Endothelial cell of umbilical vein (primary cell): ENCODE data around the gene GJA10. TPM values are rescaled to one million over a fixed set of nuclear protein-coding genes. Genes with fewer than 3 reads are reported as not detected.

Experiments
- BruUV-seq: library from RNA; stranded (reverse); fragments of 400-500 nt; replicated peaks from 2 replicates; lab custom pipeline; 2021; lab: Mats Ljungman, UMichigan
- CTCF ChIA-PET: fragments of 300-600, 350-600 bp; sonication (Branson Sonifier 250); formaldehyde crosslinking; loops from one replicate; lab custom pipeline; 2021; ENCODE audit warnings: antibody characterized with exemption, inconsistent platforms; lab: Charles Lee
- POLR2A ChIA-PET: fragments of 300-600, 350-600 bp; sonication (Branson Sonifier 250); formaldehyde crosslinking; loops from one replicate; lab custom pipeline; 2021; ENCODE audit warnings: antibody characterized with exemption, inconsistent platforms; lab: Charles Lee
- DNase-seq: peaks from one replicate; pipeline ENCODE4 v3.0.0-alpha.2; 2011; ENCODE audit warnings: low read depth, low spot score
- FAIRE-seq: peaks from 2 replicates; lab custom pipeline; 2011; peaks lifted over from hg19 to GRCh38; lab: Jason Lieb, UNC
- H2AFZ ChIP-seq: 2 replicates; pipeline ENCODE4 v1.6.0; 2012; ENCODE audit warnings: low read depth, low read length, control low read depth, inconsistent platforms
- H3K27ac ChIP-seq: 2 replicates; pipeline ENCODE4 v1.5.1; 2011; ENCODE audit warnings: low read depth, mild to moderate bottlenecking, control low read depth, low read length, moderate library complexity; ENCODE audit not compliant: insufficient read depth
- H3K27me3 ChIP-seq, 2 experiments: 2 replicates each; pipeline versions ENCODE4 v1.6.0 to v1.6.1; 2011; ENCODE audit warnings: low read length in 2 of 2, mixed read lengths in 1 of 2; ENCODE audit not compliant: control insufficient read depth in 2 of 2, insufficient read depth in 2 of 2
- H3K36me3 ChIP-seq, 2 experiments: 2 replicates in 1 of 2; 3 replicates in 1 of 2; pipeline ENCODE4 v1.5.1; 2011; ENCODE audit warnings: low read length in 2 of 2, mild to moderate bottlenecking in 1 of 2, moderate library complexity in 1 of 2; ENCODE audit not compliant: control insufficient read depth in 2 of 2, insufficient read depth in 2 of 2; ENCODE audit errors: extremely low read depth in 1 of 2
- H3K4me1 ChIP-seq: 3 replicates; pipeline ENCODE4 v1.5.1; 2011; ENCODE audit warnings: mild to moderate bottlenecking, low read length; ENCODE audit not compliant: control insufficient read depth, insufficient read depth; ENCODE audit errors: extremely low read depth
- H3K4me2 ChIP-seq: 2 replicates; pipeline ENCODE4 v1.6.1; 2011; ENCODE audit warnings: low read length, control low read depth, mixed read lengths; ENCODE audit not compliant: insufficient read depth
- H3K4me3 ChIP-seq, 3 experiments: fragments of 200-600 bp in 1 of 3; sonication (generic), shearing (Covaris generic) in 1 of 3; replicated peaks in 1 of 3; 2 replicates each; pipeline ENCODE4 v1.5.1; 2011 to 2016; ENCODE audit warnings: control low read depth in 3 of 3, low read length in 3 of 3, mild to moderate bottlenecking in 2 of 3, inconsistent platforms in 1 of 3, low read depth in 1 of 3, moderate library complexity in 1 of 3; ENCODE audit not compliant: insufficient read depth in 1 of 3
- H3K79me2 ChIP-seq: 2 replicates; pipeline ENCODE4 v1.6.0; 2012; ENCODE audit warnings: low read length, inconsistent platforms; ENCODE audit not compliant: control insufficient read depth, insufficient read depth
- H3K9ac ChIP-seq: replicated peaks from 2 replicates; pipeline ENCODE3; 2011; ENCODE audit warnings: low read length, control low read depth; ENCODE audit not compliant: insufficient read depth; ENCODE audit errors: extremely low read depth
- H3K9me1 ChIP-seq: replicated peaks from 3 replicates; pipeline ENCODE4 v1.6.0; 2011; ENCODE audit warnings: mild to moderate bottlenecking, low read length; ENCODE audit not compliant: control insufficient read depth, insufficient read depth; ENCODE audit errors: extremely low read depth
- H3K9me3 ChIP-seq: replicated peaks from 2 replicates; pipeline ENCODE4 v1.5.1; 2012; ENCODE audit warnings: low read length, inconsistent platforms; ENCODE audit not compliant: control insufficient read depth, insufficient read depth
- H4K20me1 ChIP-seq: replicated peaks from 2 replicates; pipeline ENCODE3; 2011; ENCODE audit warnings: mild to moderate bottlenecking, low read length; ENCODE audit not compliant: control insufficient read depth, insufficient read depth; ENCODE audit errors: extremely low read depth
- EZH2 ChIP-seq: IDR thresholded peaks from 2 replicates; pipeline ENCODE4 v1.6.1; 2012; ENCODE audit warnings: borderline replicate concordance, low read depth, mild to moderate bottlenecking, moderate library complexity, low read length, inconsistent platforms; ENCODE audit not compliant: severe bottlenecking
- FOS ChIP-seq: IDR thresholded peaks from 2 replicates; pipeline ENCODE4 v1.6.1; 2011; ENCODE audit warnings: mild to moderate bottlenecking, low read length, moderate library complexity, borderline replicate concordance; ENCODE audit not compliant: insufficient read depth
- GATA2 ChIP-seq: IDR thresholded peaks from 2 replicates; pipeline ENCODE4 v1.7.0; 2011; ENCODE audit warnings: low read depth, mild to moderate bottlenecking, moderate library complexity, mixed read lengths, low read length; ENCODE audit not compliant: insufficient read length, insufficient read depth
- JUN ChIP-seq: IDR thresholded peaks from 2 replicates; pipeline ENCODE4 v1.6.1; 2011; ENCODE audit warnings: borderline replicate concordance, low read depth; ENCODE audit not compliant: insufficient read length, insufficient read depth
- MAX ChIP-seq: IDR thresholded peaks from 2 replicates; pipeline ENCODE4 v1.6.1; 2011; ENCODE audit not compliant: insufficient read depth, insufficient read length
- MYC ChIP-seq: IDR thresholded peaks from one replicate; pipeline ENCODE4 v1.6.1; 2011; ENCODE audit warnings: mild to moderate bottlenecking, low read depth, low read length
- POLR2A ChIP-seq: IDR thresholded peaks from 2 replicates; pipeline ENCODE4 v1.6.1; 2012; ENCODE audit warnings: low read depth, mild to moderate bottlenecking, control low read depth, low read length
- POLR2AphosphoS5 ChIP-seq: IDR thresholded peaks from 2 replicates; pipeline ENCODE4 v1.6.1; 2012; ENCODE audit warnings: low read depth, mild to moderate bottlenecking, control low read depth, low read length, moderate library complexity; ENCODE audit not compliant: insufficient read depth
- dilution Hi-C: fragments of 300-500 bp; cut with MboI; formaldehyde crosslinking; loops from one replicate; pipeline ENCODE4 v1.15.0; 2019; ENCODE audit warnings: low sequenced_read_pairs; ENCODE audit not compliant: extremely low pct_ligation_motif_present
- intact Hi-C: fragments of 100-400 bp; cut with micrococcal nuclease; formaldehyde crosslinking; loops from one replicate; pipeline ENCODE4 v1.10.0; 2022
- polyA plus RNA-seq, 4 experiments: library from polyadenylated mRNA; depleted of rRNA in 3 of 4; stranded (reverse) in 3 of 4; unstranded in 1 of 4; fragments of >200 nt; gene quantifications; 2 replicates each; pipeline versions ENCODE4 v1.2.1 to v1.2.3, GENCODE V29; 2011 to 2012; ENCODE audit warnings: missing spikeins in 1 of 4
- total RNA-seq: library from RNA; stranded (reverse); gene quantifications from 2 replicates; pipeline ENCODE4 v1.2.3, GENCODE V29; 2021
- TF ChIP-seq, protein P1 (sequence below), 2 donors: IDR thresholded peaks; 1 replicate in 1 of 2; 2 replicates in 1 of 2; pipeline ENCODE4 v1.5.1; 2011; ENCODE audit warnings: low read length in 2 of 2, mild to moderate bottlenecking in 2 of 2, moderate library complexity in 2 of 2, control low read depth in 1 of 2, inconsistent platforms in 1 of 2, low read depth in 1 of 2; ENCODE audit not compliant: insufficient read depth in 1 of 2; ENCODE audit errors: extremely low read depth in 1 of 2

Gene GJA10
- total and polyA plus RNA-seq, 2 donors (not counting 3 experiments of a cell fraction or from before 2014, with no cell fraction given) = not detected

DNA sequence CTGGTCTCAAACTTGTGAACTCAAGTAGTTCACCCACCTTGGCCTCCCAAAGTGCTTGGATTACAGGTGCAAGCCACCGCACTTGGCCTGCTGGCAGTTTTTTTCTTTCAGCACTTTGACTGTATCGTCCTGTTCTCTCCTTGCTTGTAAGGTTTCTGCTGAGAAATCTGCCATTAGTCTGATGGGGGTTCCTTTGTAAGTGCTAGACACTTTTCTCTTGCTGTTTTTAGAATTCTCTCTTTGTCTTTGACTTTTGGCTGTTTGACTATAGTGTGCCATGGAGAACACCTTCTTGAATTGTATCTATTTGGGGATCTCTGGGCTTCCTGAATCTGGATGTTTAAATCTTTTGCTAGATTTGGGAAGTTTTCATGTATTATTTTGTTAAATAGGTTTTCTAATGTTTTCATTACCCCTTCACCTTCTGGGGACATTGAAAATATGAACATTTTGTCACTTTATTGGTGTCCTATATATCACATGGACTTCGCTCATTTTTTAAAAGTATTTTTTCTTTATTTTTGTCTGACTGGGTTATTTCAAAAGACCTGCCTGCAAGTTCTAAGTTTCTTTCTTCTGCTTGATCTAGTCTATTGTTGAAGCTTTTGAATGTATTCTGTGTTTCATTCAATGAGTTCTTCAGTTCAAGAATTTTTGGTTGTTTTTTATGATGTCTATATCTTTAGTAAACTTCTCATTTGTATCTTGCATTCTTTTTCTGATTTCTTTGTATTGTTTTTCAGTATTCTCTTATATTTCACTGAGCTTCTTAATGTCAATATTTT is 22.1 kb downstream of the GJA10 start:
- H3K9me1 ChIP-seq = no peaks in the 10 kb centered on the region
- no peaks in the 10 kb centered on the region for H3K4me1 ChIP-seq
- no peak overlapping the region for H3K9ac ChIP-seq
- DNase-seq (no peak), FAIRE-seq (no peak)
- no peak overlapping the region for H3K27ac ChIP-seq
- H3K36me3 ChIP-seq = no peaks in the 10 kb centered on the region
- H3K79me2 ChIP-seq = no peaks in the 10 kb centered on the region
- no peaks in the 10 kb centered on the region for H3K9me3 ChIP-seq
- no peak overlapping the region for H3K4me2 ChIP-seq
- no peak overlapping the region for H2AFZ ChIP-seq
- H3K27me3 ChIP-seq = no peaks in the 10 kb centered on the region
- H3K4me3 ChIP-seq = no peak overlapping the region
- no TSS peak for BruUV-seq
- no peaks in the 10 kb centered on the region for H4K20me1 ChIP-seq
- dilution Hi-C loops (no loop called here), intact Hi-C loops (no loop called here)
- TF ChIP-seq JUN = no peak
- no peak for TF ChIP-seq GATA2
- TF ChIP-seq MYC = no peak
- TF ChIP-seq POLR2AphosphoS5 = no peak
- TF ChIP-seq, protein P1, sequence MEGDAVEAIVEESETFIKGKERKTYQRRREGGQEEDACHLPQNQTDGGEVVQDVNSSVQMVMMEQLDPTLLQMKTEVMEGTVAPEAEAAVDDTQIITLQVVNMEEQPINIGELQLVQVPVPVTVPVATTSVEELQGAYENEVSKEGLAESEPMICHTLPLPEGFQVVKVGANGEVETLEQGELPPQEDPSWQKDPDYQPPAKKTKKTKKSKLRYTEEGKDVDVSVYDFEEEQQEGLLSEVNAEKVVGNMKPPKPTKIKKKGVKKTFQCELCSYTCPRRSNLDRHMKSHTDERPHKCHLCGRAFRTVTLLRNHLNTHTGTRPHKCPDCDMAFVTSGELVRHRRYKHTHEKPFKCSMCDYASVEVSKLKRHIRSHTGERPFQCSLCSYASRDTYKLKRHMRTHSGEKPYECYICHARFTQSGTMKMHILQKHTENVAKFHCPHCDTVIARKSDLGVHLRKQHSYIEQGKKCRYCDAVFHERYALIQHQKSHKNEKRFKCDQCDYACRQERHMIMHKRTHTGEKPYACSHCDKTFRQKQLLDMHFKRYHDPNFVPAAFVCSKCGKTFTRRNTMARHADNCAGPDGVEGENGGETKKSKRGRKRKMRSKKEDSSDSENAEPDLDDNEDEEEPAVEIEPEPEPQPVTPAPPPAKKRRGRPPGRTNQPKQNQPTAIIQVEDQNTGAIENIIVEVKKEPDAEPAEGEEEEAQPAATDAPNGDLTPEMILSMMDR (IDR thresholded peaks at IDR 0.05; ENCODE audit: extremely low read depth in 1 of 2, insufficient read depth in 1 of 2, low read depth in 1 of 2, low read length in 2 of 2) = no peak
- no peak for TF ChIP-seq EZH2
- no peak for TF ChIP-seq MAX
- no peak for TF ChIP-seq FOS
- TF ChIP-seq POLR2A = no peak
- ChIA-PET CTCF (no interaction called here), POLR2A (interaction anchor here (0.5 kb wide), 1 partner anchor 495 kb away, joined by 4 read pairs; no protein-coding TSS in a partner anchor)
